GM21619 (cell line): ENCODE data around the gene DNAH9.

ENCODE experiments used
- ATAC-seq: cut with Tn5 transposase; IDR thresholded peaks from one replicate; pipeline ENCODE4 v1.9.1; 2021; ENCODE audit not compliant: unreplicated experiment

The DNAH9 gene

GRCh38 chr17:11608396-11608795 is 10.1 kb downstream of the DNAH9 start:
- no peak for ATAC-seq

GRCh38 chr17:11610999-11611566 is 12.8 kb downstream of the DNAH9 start:
- no peak for ATAC-seq

GRCh38 chr17:11612956-11613355 is 14.7 kb downstream of the DNAH9 start:
- ATAC-seq, result no peak

GRCh38 chr17:11618861-11619566 is 20.7 kb downstream of the DNAH9 start:
- ATAC-seq, result no peak

- ATAC-seq, result no peak
Observed at GRCh38 chr17:11622492-11622891, 24.2 kb downstream of the DNAH9 start.

GRCh38 chr17:11624976-11625375 is 26.7 kb downstream of the DNAH9 start:
- ATAC-seq, result no peak

- ATAC-seq, result no peak
Observed at GRCh38 chr17:11625878-11626277, 27.6 kb downstream of the DNAH9 start.

GRCh38 chr17:11627301-11627940 is 29.2 kb downstream of the DNAH9 start:
- no peak for ATAC-seq

GRCh38 chr17:11628374-11628773 is 30.1 kb downstream of the DNAH9 start:
- no peak for ATAC-seq

- ATAC-seq, result no peak
Observed at GRCh38 chr17:11628831-11629230, 30.6 kb downstream of the DNAH9 start.

GRCh38 chr17:11636771-11637170 is 38.5 kb downstream of the DNAH9 start:
- ATAC-seq, result no peak

GRCh38 chr17:11637796-11638195 is 39.5 kb downstream of the DNAH9 start:
- ATAC-seq, result no peak

GRCh38 chr17:11638700-11639265 is 40.5 kb downstream of the DNAH9 start:
- ATAC-seq, result no peak

GRCh38 chr17:11639736-11640462 is 41.6 kb downstream of the DNAH9 start:
- ATAC-seq, result no peak

- ATAC-seq, result no peak
Observed at GRCh38 chr17:11640463-11640814, 42.2 kb downstream of the DNAH9 start.

GRCh38 chr17:11641521-11642275 is 43.4 kb downstream of the DNAH9 start:
- ATAC-seq, result no peak

GRCh38 chr17:11642655-11643054 is 44.4 kb downstream of the DNAH9 start:
- ATAC-seq, result no peak

GRCh38 chr17:11643851-11644250 is 45.6 kb downstream of the DNAH9 start:
- no peak for ATAC-seq

- no peak for ATAC-seq
Observed at GRCh38 chr17:11644265-11645212, 46.3 kb downstream of the DNAH9 start.

- ATAC-seq, result no peak
Observed at GRCh38 chr17:11645426-11645825, 47.2 kb downstream of the DNAH9 start.
